ENCODE results near the gene LDB2.

The LDB2 gene

DNA sequence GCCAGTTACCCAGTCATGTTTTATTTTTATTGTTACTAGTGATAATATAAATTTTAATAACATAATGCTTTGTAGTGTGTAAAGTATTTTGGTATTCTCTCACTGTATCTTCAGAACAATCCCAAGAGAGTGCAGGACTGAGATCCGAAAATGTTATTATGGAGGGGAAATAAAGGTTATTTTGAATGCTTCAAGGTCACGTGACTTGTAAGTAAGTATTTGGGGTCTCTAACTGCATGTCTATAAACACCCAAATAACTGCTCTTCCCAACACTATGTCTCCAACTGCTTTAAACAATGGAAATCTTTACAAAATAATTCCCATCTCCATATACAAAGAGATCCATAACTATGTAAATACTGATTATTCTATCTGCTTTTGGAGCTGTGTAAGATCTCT is 302.2 kb downstream of the LDB2 start:
- H3K9me3 Mint-ChIP-seq = no peaks in the 10 kb centered on the region
- no peaks in the 10 kb centered on the region for H3K27me3 Mint-ChIP-seq

DNA sequence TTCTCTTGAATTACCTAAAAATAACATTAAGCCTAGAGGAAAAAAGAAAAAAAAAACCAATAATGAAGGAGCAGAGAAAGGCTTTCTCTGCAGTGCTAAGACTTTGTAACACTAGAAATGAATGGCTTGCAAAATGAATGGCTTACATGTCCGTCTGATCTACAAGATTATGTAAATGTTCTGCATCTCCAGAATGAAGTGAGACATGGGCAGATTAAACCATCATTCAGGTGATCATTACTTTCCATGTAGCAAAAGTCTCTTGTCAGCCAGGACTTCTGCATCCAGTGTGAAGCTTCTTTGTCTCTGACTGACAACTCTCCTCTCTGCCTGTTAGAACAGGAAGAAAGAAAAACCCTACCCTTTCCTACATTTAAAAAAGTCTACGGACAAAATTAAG is 304.3 kb downstream of the LDB2 start:
- no peak for ATAC-seq (replicated peaks)
- Mint-ChIP-seq H3K9me3 (no peaks in the 10 kb centered on the region), H3K36me3 (ENCODE audit: insufficient read depth) (no peaks in the 10 kb centered on the region), H3K4me1 (ENCODE audit: low read depth in 2 of 2) (no peaks in the 10 kb centered on the region), H3K4me3 (no peak overlapping the region), H3K27ac (no peak overlapping the region), H3K27me3 (no peaks in the 10 kb centered on the region)
- DNase-seq = no peak

More for the DNA sequence above, 302.2 kb downstream of the LDB2 start:
- no peak for DNase-seq
- no peak for ATAC-seq (replicated peaks)
- no peak overlapping the region for H3K4me3 Mint-ChIP-seq
- H3K4me1 Mint-ChIP-seq (ENCODE audit: low read depth in 2 of 2) = no peaks in the 10 kb centered on the region
- H3K36me3 Mint-ChIP-seq (ENCODE audit: insufficient read depth) = no peaks in the 10 kb centered on the region
- no peak overlapping the region for H3K27ac Mint-ChIP-seq

DNA sequence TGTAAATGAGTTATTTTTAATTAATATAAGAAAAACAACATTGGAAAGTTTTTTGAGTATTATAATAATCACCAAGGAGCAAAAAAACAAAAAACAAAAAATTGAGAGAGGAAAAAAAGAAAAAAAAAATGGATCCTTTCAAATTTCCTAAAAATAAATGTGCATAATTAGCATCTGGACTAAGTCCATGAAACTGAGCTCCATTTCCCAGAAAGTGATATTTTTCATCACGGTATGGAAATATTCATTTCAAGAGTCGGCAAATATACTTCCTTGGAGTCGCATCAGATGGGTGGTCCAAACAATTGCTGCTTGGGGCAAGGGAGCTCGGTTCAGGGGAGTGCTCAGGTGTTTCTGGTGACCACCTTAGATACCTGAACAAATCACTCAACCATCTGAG is 305.1 kb downstream of the LDB2 start:
- Mint-ChIP-seq H3K4me3 (no peak overlapping the region), H3K36me3 (ENCODE audit: insufficient read depth) (no peaks in the 10 kb centered on the region), H3K27me3 (no peaks in the 10 kb centered on the region), H3K9me3 (no peaks in the 10 kb centered on the region), H3K27ac (no peak overlapping the region), H3K4me1 (ENCODE audit: low read depth in 2 of 2) (no peaks in the 10 kb centered on the region)
- ATAC-seq (replicated peaks) = no peak
- DNase-seq = no peak

DNA sequence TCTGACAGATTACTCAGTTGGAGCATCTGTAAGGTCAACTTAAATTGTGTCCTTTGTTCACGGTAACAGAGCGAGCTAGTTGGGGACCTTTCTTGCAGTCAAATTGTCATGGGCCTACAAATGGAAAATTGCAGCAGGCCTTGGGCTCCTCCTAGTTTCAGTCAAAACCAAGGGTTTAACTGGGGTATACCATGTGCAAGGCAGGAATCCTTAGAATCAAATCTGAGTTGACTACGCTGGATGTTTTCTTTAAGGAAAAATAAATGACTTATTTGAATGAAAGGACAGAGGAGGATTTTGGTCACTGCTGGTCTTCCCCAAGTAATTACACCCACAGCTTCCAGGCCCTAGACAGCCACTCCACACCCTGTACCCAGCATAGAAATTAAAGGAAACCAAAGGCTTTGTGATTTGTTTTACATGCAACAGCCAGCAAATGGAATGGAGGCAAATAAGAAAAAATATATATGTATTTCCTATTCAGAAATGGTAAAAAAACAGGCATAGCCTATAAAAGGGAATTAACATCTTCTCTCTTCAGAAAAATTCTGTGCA is 307.1 kb downstream of the LDB2 start:
- H3K27me3 Mint-ChIP-seq = no peaks in the 10 kb centered on the region
- H3K4me3 Mint-ChIP-seq = no peak overlapping the region
- DNase-seq = no peak
- no peaks in the 10 kb centered on the region for H3K4me1 Mint-ChIP-seq (ENCODE audit: low read depth in 2 of 2)
- ATAC-seq (replicated peaks) = no peak
- no peak overlapping the region for H3K27ac Mint-ChIP-seq
- no peaks in the 10 kb centered on the region for H3K36me3 Mint-ChIP-seq (ENCODE audit: insufficient read depth)
- peaks cover 0 to 7% of the 10 kb centered on the region in 2 donors for H3K9me3 Mint-ChIP-seq

DNA sequence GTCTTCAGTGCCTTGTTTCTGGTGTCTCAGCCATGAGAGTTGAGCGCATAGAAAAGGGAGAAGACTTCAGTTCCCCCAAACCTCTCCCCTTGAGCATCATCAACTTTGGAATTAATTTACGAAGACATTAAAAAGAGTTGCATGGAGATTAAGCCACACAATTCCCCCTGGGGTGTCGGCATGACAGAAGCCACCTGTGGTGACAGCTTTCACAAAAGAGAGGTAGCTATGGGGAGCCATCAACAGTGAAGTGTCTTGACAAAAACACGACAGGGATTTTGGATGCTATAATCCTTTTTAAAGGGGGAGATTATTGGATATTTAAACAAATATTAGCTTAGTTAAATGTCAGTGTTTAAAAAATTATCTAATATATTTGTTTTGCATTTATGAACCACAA is 307.6 kb downstream of the LDB2 start:
- no peak overlapping the region for H3K27ac Mint-ChIP-seq

DNA sequence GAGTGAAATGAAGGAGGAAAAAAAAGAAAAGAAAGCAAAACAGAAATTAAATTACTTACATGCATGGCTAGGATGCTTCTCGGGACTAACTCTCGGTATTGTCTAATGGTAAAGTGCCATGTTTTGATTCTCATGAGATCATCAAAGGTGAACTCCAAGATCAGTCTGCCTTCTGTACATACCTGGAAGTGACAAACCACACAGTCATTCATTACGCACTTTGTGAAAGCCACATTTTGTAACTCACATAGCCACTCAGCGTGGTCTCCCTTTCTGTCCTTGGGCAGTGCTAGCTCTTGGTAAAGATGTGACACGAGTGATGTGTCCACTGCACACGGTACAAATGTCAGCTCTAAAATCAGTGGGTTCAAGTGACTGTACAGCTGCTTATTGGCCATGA is 309.8 kb downstream of the LDB2 start:
- H3K27ac Mint-ChIP-seq = no peak overlapping the region
- no peak overlapping the region for H3K4me3 Mint-ChIP-seq
- peaks cover 0 to 7% of the 10 kb centered on the region in 2 donors for H3K9me3 Mint-ChIP-seq
- no peaks in the 10 kb centered on the region for H3K36me3 Mint-ChIP-seq (ENCODE audit: insufficient read depth)
- no peak for DNase-seq
- no peaks in the 10 kb centered on the region for H3K27me3 Mint-ChIP-seq
- no peak for ATAC-seq (replicated peaks)
- H3K4me1 Mint-ChIP-seq (ENCODE audit: low read depth in 2 of 2) = no peaks in the 10 kb centered on the region

More for the DNA sequence above, 307.6 kb downstream of the LDB2 start:
- no peak for ATAC-seq (replicated peaks)
- Mint-ChIP-seq H3K27me3 (no peaks in the 10 kb centered on the region), H3K36me3 (ENCODE audit: insufficient read depth) (no peaks in the 10 kb centered on the region), H3K4me3 (no peak overlapping the region), H3K9me3 (peaks cover 0 to 7% of the 10 kb centered on the region in 2 donors), H3K4me1 (ENCODE audit: low read depth in 2 of 2) (no peaks in the 10 kb centered on the region)
- DNase-seq = no peak

DNA sequence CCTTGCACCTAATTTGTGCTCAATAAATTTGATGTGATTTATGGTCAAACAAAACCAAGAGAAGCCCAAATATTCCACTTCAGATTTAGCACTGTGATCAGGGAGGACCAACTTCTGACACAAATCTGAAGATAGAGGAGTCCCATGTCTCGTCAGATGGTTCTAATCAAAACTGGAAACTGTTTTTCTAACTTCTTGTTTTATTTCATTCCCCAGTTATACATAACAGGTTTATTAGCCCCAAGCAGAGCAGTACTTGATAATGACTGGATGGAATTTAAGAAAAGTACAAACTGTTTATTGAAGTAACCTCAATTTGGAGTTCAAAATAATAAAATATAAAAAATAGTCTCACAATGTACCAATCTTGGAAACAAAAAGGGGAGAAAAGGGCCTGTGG is 310.3 kb downstream of the LDB2 start:
- Mint-ChIP-seq H3K27me3 (no peaks in the 10 kb centered on the region), H3K36me3 (ENCODE audit: insufficient read depth) (no peaks in the 10 kb centered on the region), H3K4me1 (ENCODE audit: low read depth in 2 of 2) (no peaks in the 10 kb centered on the region), H3K9me3 (peaks cover 0 to 7% of the 10 kb centered on the region in 2 donors), H3K4me3 (no peak overlapping the region), H3K27ac (no peak overlapping the region)
- DNase-seq = no peak
- ATAC-seq (replicated peaks) = no peak

DNA sequence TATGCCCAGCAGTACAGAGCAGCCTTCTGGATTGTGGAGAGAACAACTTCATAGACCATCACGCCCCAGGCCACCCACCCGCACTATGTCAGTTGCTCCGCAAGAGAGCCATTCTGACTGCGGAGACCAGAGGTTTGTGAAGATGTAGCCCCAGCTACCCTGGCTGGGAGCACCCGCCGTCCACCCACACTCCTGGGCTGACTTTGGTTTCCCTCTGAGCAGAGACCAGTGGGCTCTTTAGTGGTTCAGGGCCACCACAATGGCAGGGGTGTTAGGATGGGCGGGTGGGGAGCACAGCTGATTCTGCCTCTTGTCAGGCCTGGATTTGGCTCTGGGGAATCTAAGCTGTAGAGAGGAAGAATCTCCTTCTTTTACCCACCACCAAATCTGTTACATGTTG is 313.4 kb downstream of the LDB2 start:
- Mint-ChIP-seq H3K27me3 (no peaks in the 10 kb centered on the region), H3K4me3 (no peak overlapping the region), H3K36me3 (ENCODE audit: insufficient read depth) (no peaks in the 10 kb centered on the region), H3K27ac (no peak overlapping the region), H3K4me1 (ENCODE audit: low read depth in 2 of 2) (no peaks in the 10 kb centered on the region), H3K9me3 (peaks cover 3 to 8% of the 10 kb centered on the region in 2 donors)
- DNase-seq = no peak
- no peak for ATAC-seq (replicated peaks)

DNA sequence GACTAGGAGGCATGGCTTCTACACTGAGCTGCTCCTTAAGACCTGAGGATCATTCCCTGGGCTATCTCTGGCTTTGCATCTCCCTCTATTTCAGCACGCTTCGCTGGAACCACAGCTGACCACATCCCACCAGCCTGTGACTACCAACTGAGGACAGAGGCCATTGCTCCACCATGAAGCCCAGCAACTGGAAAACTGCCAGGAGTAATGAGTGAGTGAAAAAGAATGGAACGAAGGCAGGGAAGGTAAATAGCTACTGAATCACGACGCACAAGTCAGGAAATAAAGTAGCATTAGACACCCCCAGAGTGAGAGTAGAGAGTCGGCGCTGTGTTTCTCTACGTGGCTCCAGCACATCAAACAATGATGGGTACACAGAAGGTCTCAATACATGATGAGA is 314.7 kb downstream of the LDB2 start:
- Mint-ChIP-seq H3K4me3 (no peak overlapping the region), H3K36me3 (ENCODE audit: insufficient read depth) (no peaks in the 10 kb centered on the region), H3K4me1 (ENCODE audit: low read depth in 2 of 2) (no peaks in the 10 kb centered on the region), H3K9me3 (peaks cover 7 to 14% of the 10 kb centered on the region in 2 donors), H3K27me3 (no peaks in the 10 kb centered on the region), H3K27ac (no peak overlapping the region)
- no peak for DNase-seq
- ATAC-seq (replicated peaks) = no peak

DNA sequence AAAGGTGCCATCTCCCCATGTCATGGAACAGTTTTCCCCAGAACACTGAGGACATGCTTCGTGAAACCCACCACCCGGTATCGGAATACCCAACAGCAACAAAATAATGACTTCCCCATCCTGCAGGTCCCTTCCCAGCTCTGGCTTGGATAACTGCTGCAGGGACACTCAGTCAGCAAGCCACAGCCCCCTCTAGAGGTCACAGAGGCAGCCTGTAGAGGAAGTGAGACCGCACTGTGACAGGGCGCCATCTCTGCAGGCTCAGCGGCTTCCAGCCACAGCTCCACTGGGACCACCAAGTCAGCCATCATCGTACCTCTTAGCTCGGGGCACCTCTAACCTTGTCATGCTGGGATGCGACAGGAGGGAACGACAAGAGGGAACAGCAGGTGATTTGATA is 315.9 kb downstream of the LDB2 start:
- Mint-ChIP-seq H3K4me3 (no peak overlapping the region), H3K4me1 (ENCODE audit: low read depth in 2 of 2) (no peaks in the 10 kb centered on the region), H3K27ac (no peak overlapping the region), H3K9me3 (peaks cover 7 to 12% of the 10 kb centered on the region in 2 donors), H3K27me3 (no peaks in the 10 kb centered on the region), H3K36me3 (ENCODE audit: insufficient read depth) (no peaks in the 10 kb centered on the region)
- DNase-seq (no peak), ATAC-seq (replicated peaks) (no peak)

DNA sequence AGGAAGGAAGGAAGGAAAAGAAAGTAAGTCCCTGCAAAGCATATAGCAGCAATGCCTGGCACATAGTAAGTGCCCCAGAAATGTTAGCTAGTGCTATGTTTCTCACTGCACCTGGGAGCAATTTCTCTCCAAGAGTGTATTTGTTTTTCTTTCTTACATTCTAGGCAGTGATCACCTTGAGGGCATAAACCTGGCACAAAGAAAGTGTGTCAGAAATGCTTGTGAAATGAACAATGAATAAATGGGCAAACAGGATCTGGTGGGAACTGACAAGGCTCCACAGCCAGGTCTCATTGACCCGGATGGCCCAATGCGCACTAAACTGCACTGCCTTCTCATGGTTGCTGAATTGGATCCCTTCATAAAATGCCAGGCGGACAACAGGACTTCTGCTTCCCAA is 316.4 kb downstream of the LDB2 start:
- Mint-ChIP-seq H3K4me3 (no peak overlapping the region), H3K36me3 (ENCODE audit: insufficient read depth) (no peaks in the 10 kb centered on the region), H3K27ac (no peak overlapping the region), H3K27me3 (no peaks in the 10 kb centered on the region), H3K9me3 (peaks cover 7% of the 10 kb centered on the region in 2 donors), H3K4me1 (ENCODE audit: low read depth in 2 of 2) (no peaks in the 10 kb centered on the region)
- ATAC-seq (replicated peaks) (no peak), DNase-seq (no peak)

DNA sequence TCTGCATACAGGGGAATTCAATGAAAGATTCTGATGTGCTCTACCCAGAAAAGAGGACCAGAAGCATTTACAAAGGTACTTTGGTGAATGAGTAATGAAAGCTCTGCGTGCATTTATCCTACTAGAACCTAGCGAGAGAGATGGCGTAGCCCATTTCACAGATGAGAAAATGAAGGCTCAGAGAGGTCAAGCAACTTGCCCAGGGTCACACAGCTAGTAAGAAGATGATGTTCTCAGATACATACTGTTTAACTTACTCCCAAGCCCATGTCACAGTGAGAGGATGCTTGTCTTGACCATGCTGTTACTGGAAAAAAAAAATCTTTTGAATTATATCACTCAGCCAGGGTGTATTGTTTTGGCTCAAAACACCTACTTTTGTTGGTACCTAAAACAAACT is 317.3 kb downstream of the LDB2 start:
- H3K4me3 Mint-ChIP-seq = no peak overlapping the region
- ATAC-seq (replicated peaks) (no peak), DNase-seq (no peak)
- H3K9me3 Mint-ChIP-seq = peaks cover 7% of the 10 kb centered on the region in 2 donors
- H3K27me3 Mint-ChIP-seq = no peaks in the 10 kb centered on the region
- no peaks in the 10 kb centered on the region for H3K4me1 Mint-ChIP-seq (ENCODE audit: low read depth in 2 of 2)
- H3K36me3 Mint-ChIP-seq (ENCODE audit: insufficient read depth) = no peaks in the 10 kb centered on the region
- no peak overlapping the region for H3K27ac Mint-ChIP-seq

DNA sequence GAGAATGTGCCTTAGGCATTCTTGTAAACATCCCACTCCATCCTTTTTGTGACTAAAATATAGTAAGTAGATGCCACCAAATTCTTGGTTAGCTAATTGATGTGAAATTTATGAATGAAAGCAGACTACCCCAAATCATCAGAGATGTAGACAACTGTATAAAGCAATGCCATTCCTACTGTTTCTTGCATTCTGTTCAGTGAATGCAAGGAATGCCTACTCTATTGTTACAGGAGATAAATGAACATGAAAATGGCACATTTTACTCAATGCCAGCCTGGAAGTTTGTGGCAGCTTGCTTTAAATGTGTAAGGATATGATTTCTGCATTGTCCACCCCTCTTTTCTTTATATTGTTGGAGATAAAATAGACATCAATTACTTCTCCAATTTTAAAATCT is 317.9 kb downstream of the LDB2 start:
- no peak for DNase-seq
- Mint-ChIP-seq H3K4me3 (no peak overlapping the region), H3K36me3 (ENCODE audit: insufficient read depth) (no peaks in the 10 kb centered on the region), H3K27ac (no peak overlapping the region), H3K4me1 (ENCODE audit: low read depth in 2 of 2) (no peaks in the 10 kb centered on the region), H3K9me3 (peaks cover 7% of the 10 kb centered on the region in 2 donors), H3K27me3 (no peaks in the 10 kb centered on the region)
- ATAC-seq (replicated peaks) = no peak

DNA sequence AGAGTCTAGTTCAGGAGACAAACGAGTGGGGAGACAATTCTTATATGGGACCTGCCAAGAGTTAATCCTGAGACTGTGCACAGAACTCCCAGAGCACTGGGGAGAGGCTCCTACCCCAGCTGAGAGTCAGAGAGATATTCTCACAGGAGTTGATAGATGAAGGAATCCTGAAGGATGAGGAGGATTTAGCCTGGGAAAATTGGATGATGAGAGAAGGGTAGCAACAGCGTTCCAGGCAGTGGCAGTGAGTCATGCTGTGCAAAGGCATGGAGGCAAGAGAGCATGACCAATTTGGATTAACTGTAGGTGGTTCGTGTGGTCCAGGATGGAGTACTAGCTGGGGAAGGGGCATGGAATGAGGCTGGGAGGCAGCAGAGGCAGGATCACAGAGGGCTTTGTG is 318.6 kb downstream of the LDB2 start:
- Mint-ChIP-seq H3K4me3 (no peak overlapping the region), H3K27ac (no peak overlapping the region), H3K27me3 (no peaks in the 10 kb centered on the region), H3K4me1 (ENCODE audit: low read depth in 2 of 2) (no peaks in the 10 kb centered on the region), H3K36me3 (ENCODE audit: insufficient read depth) (no peaks in the 10 kb centered on the region), H3K9me3 (peaks cover 7% of the 10 kb centered on the region in 2 donors)
- ATAC-seq (replicated peaks) (no peak), DNase-seq (no peak)

DNA sequence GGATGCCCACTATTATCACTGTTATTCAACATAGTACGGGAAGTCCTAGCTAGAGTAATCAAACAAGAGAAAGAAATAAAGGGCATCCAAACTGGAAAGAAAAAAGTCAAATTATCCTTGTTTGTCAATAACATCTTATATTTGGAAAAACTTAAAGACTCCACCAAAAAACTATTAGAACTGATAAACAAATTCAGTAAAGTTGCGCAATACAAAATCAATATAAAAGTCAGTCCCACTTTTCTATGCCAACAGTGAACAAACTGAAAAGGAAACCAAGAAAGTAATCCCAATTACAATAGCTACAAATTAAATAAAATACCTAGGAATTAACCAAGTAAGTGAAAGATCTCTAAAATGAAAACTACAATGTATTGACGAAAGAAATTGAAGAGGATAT is 321.3 kb downstream of the LDB2 start:
- DNase-seq (no peak), ATAC-seq (replicated peaks) (no peak)
- Mint-ChIP-seq H3K4me1 (ENCODE audit: low read depth in 2 of 2) (no peaks in the 10 kb centered on the region), H3K27me3 (no peaks in the 10 kb centered on the region), H3K9me3 (peaks cover 7% of the 10 kb centered on the region in 2 donors), H3K27ac (no peak overlapping the region), H3K4me3 (no peak overlapping the region), H3K36me3 (ENCODE audit: insufficient read depth) (no peaks in the 10 kb centered on the region)
